ENCODE data around the gene KLK4.

The KLK4 gene, protein sequence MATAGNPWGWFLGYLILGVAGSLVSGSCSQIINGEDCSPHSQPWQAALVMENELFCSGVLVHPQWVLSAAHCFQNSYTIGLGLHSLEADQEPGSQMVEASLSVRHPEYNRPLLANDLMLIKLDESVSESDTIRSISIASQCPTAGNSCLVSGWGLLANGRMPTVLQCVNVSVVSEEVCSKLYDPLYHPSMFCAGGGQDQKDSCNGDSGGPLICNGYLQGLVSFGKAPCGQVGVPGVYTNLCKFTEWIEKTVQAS

DNA sequence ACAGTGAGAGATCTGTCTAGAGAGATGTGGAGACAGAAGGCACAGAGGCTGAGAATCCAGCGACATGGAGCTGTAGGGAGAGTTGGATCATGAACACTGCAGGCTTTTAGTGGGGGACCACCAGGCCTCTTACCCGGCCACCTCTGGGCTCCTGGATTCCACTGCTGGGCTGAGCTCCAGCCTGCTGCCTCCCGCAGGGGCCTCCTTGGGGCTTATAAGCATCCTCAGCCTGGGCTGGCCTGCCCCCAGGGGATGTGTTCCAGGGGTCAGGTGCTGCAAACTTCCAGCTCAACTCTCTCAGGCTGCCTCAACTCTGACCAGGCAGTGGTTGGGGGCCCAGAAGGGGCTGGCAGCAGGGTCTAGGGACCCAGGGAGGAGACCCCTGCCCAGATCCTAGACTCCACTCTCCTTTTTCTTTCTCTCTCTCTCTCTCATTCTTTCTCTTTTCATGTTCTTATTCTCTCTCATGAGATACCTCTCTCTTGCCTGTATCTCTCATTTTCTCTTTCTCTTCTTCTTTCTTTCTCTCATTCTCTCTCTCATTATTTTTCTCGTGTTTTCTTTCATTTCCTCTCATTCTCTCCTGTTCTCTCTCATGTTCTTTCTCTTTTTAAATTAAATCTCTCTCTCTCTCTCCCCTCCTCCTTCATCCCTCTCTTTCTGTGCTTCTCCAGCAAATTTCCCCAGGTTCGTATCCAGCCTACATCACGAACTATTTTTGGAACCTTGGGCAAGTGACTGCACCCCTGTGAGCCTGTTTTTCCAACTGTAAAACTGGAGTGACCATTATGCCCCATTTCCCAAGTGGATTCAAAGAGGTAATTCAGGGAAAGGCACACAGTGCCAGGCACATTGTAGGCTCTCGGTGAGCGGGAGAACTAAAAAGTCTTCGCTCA is at the start of gene KLK4:
Gene KLK4 (minus strand): TSS at position 190 of the 896 bp plus-strand sequence. CDS start 657 bp downstream, outside the sequence.
- Mint-ChIP-seq H3K4me3 (no peak within 1 kb of the TSS), H3K9me3 (no peaks in the 10 kb centered on the region), H3K27ac (no peak within 1 kb of the TSS), H3K36me3 (no peaks in the 10 kb centered on the region), H3K27me3 (peaks cover 26% of the 10 kb centered on the region), H3K4me1 (peaks cover 6% of the 10 kb centered on the region)
- ATAC-seq (ENCODE audit: low read depth) (no peak), DNase-seq (ENCODE audit: low spot score in 2 of 2) (no peak)

DNA sequence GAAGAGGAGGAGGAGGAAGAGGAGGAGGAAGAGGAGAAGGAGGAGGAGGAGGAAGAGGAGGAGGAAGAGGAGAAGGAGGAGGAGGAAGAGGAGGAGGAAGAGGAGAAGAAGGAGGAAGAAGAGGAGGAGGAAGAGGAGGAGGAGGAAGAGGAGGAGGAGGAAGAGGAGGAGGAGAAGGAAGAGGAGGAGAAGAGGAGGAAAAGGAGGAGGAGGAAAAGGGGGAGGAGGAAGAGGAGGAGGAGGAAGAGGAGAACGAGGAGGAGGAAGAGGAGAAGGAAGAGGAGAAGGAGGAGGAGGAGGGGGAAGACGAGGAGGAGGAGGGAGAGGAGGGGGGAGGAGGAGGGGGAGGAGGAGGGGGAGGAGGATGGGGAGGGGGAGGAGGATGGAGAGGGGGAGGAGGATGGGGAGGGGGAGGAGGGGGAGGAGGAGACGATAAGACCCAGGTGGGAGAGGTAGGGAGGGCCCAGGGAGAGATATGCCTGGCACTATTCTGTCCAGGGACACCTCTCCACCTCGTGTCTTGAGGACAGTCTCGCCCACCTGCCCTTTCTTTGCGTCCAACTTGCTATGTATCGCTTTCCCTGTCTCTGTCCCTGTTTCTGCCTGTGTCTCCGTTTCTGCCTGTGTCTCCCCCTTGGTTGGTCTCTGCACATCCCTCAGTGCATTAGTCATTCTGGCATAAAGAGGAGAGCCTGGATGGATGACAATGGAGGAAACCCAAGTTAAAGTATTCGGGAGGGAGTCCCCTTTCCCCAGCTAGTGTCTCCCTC is 48.7 kb upstream of the KLK4 start:
- DNase-seq (ENCODE audit: low spot score in 2 of 2) (no peak), ATAC-seq (ENCODE audit: low read depth) (no peak)
- Mint-ChIP-seq H3K9me3 (peaks cover 26% of the 10 kb centered on the region), H3K27me3 (peaks cover 26% of the 10 kb centered on the region), H3K4me1 (peaks cover 2% of the 10 kb centered on the region), H3K4me3 (no peak overlapping the region), H3K36me3 (peaks cover 7% of the 10 kb centered on the region), H3K27ac (no peak overlapping the region)

DNA sequence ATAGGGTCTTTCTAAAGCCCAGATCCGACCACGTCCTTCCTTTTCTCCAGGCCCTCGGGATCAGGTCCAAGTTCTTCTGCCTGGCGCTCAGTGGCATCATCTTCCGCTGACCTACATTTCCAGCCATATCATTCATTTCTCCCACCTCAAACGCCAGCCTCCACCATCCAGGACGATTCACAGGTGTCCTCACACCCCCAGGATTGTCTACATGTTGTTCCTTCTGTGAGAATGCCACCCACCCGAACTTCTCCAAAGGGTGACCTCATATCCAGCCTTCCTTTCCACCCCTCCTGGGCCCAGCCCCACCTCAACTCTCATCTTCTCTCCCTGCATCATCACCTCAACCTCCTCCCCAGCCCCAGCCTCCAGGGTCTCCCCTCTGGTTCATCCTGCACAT is 46.4 kb upstream of the KLK4 start:
- Mint-ChIP-seq H3K27ac (no peak overlapping the region), H3K9me3 (peaks cover 18% of the 10 kb centered on the region), H3K36me3 (peaks cover 5% of the 10 kb centered on the region), H3K4me1 (peaks cover 2% of the 10 kb centered on the region), H3K4me3 (no peak overlapping the region), H3K27me3 (peaks cover 24% of the 10 kb centered on the region)
- DNase-seq (ENCODE audit: low spot score in 2 of 2) (no peak), ATAC-seq (ENCODE audit: low read depth) (no peak)

DNA sequence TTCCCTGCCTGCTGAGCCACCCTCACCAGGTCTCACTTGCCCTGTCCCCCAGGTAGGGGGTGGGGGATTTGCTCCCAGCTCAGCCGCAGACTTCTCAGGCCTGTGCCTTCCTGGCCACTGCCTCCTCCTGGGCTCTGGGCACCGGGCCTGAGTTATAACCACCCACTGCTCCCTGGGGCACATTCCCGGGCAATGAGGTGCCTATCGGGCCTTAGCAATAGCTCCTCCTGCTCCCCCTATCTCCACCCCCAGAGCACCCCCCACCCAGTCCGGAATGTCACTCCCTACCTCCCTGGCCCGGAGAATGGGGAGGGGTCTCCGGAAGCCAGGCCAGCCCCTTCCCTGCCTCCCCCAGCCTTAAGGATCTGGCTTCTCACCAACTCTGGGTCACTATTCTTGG is 41.7 kb upstream of the KLK4 start, which contains the start of gene KLK5:
Gene KLK5 (minus strand): TSS at position 129 of the 400 bp plus-strand sequence. CDS start 381 bp downstream, outside the sequence.
- no peak within 1 kb of the TSS for H3K27ac Mint-ChIP-seq
- peaks cover 2% of the 10 kb centered on the region for H3K9me3 Mint-ChIP-seq
- DNase-seq (ENCODE audit: low spot score in 2 of 2) (no peak), ATAC-seq (ENCODE audit: low read depth) (no peak)
- H3K27me3 Mint-ChIP-seq: peaks cover 33% of the 10 kb centered on the region
- no peak within 1 kb of the TSS for H3K4me3 Mint-ChIP-seq
- H3K4me1 Mint-ChIP-seq: peaks cover 2% of the 10 kb centered on the region
- no peaks in the 10 kb centered on the region for H3K36me3 Mint-ChIP-seq

DNA sequence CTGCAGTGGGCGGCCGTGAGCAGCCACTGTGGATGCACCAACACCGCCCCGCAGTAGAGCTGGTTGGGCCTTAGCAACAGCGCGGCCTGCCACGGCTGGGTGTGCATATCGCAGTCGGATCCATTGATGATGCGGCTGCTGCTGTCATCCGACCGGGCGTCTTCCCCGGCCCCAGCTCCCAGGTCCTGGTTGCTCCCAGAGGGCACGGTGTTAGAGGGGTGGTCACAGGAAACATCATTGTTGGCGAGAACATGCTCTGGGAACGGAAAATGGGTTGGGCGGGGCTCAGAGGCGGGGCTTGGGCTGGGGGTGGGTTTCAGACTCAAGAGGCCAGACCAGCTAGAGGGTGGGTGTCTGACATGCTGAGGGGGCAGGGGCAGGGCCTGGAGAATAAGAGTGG is 38.7 kb upstream of the KLK4 start:
- ATAC-seq (ENCODE audit: low read depth): no peak
- Mint-ChIP-seq H3K9me3 (peaks cover 8% of the 10 kb centered on the region), H3K27me3 (peaks cover 29% of the 10 kb centered on the region), H3K4me3 (no peak overlapping the region), H3K27ac (no peak overlapping the region), H3K36me3 (no peaks in the 10 kb centered on the region), H3K4me1 (peaks cover 2% of the 10 kb centered on the region)
- no peak for DNase-seq (ENCODE audit: low spot score in 2 of 2)

DNA sequence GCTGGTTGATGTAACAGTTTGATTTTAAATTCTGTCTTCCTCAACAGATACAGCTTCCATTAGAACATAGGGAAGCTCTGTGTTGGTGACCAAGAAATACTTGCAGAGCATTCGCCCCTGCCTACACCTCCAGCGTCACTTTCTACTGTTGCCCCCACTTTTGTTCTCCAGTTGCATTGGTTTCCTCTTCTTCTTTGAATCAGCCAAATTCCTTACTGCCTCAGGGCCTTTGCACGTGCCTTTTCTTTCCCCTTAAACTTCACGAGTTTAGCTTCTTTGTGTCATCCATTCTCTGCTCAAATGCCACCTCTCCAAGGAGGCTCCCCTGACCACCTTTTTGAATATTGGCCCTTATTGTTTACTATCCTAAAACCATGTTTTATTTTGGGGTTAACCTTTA is 35.9 kb upstream of the KLK4 start:
- no peak for ATAC-seq (ENCODE audit: low read depth)
- H3K36me3 Mint-ChIP-seq: no peaks in the 10 kb centered on the region
- H3K9me3 Mint-ChIP-seq: peaks cover 13% of the 10 kb centered on the region
- no peak overlapping the region for H3K27ac Mint-ChIP-seq
- DNase-seq (ENCODE audit: low spot score in 2 of 2): no peak
- peaks cover 2% of the 10 kb centered on the region for H3K4me1 Mint-ChIP-seq
- peaks cover 34% of the 10 kb centered on the region for H3K27me3 Mint-ChIP-seq
- no peak overlapping the region for H3K4me3 Mint-ChIP-seq

DNA sequence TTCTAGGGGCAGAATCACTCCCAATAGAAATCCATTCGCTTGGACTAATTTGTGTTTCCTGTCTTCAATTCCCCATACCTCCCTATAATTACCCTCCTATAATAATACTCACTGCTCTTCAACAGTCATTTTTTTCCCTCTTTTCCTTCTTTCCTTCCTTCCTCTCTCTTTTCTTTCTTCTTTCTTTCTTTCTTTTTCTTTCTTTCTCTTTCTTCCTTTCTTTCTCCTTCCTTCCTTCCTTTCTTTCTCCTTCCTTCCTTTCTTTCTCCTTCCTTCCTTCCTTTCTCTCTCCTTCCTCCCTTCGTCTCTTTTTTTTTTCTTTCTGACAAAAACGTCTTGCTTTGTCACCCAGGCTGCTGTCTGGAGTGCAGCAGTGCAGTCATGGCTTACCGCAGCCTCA is 33.6 kb upstream of the KLK4 start:
- no peak for ATAC-seq (ENCODE audit: low read depth)
- Mint-ChIP-seq H3K9me3 (peaks cover 13% of the 10 kb centered on the region), H3K4me1 (no peaks in the 10 kb centered on the region), H3K36me3 (no peaks in the 10 kb centered on the region), H3K4me3 (no peak overlapping the region), H3K27ac (no peak overlapping the region), H3K27me3 (peaks cover 29% of the 10 kb centered on the region)
- no peak for DNase-seq (ENCODE audit: low spot score in 2 of 2)

DNA sequence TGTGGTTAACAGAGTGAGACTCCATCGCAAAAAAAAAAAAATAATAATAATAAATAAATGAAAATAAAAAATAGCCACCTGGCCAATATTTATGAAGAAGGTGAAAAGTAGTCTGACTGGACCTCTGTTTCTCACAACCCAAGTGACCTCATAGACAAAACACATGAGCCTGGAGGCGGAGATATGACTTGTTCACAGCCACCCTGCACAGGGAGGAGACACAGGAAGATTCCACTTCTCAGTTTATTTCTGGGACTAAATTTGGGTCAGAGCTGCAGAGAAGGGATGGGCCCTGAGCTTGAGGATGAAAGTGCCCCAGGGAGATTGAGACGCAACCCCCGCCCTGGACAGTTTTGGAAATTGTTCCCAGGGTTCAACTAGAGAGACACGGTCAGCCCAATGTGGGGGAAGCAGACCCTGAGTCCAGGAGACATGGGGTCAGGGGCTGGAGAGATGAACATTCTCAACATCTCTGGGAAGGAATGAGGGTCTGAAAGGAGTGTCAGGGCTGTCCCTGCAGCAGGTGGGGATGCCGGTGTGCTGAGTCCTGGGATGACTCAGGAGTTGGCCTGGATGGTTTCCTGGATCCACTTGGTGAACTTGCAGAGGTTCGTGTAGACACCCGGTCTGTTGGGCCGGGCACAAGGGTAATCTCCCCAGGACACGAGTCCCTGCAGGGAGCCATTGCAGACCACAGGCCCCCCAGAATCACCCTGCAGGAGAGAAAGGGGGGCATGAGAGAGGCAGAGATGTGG is 32.1 kb upstream of the KLK4 start:
- Mint-ChIP-seq H3K27me3 (peaks cover 23% of the 10 kb centered on the region), H3K27ac (no peak overlapping the region), H3K9me3 (peaks cover 14% of the 10 kb centered on the region), H3K4me1 (no peaks in the 10 kb centered on the region), H3K4me3 (no peak overlapping the region), H3K36me3 (no peaks in the 10 kb centered on the region)
- DNase-seq (ENCODE audit: low spot score in 2 of 2): no peak
- no peak for ATAC-seq (ENCODE audit: low read depth)

DNA sequence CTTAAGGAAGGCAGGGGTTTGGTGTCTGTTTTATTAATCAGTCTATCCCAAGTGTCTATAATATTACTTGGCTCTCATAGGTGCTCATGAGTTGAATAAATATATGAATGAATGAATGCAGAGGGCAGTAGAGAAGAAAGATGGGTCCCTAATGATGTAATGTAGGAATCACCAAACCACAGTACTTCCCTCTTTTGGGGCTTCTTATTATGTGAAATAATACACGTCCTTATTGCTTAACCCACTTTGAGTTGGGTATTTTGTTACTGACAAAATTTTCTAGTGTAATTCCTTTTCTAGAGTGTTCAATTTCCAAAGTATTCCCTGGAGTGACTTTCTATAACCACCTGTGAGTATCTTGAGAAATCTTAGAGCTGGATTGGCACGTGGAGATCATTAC is 28.4 kb upstream of the KLK4 start:
- DNase-seq (ENCODE audit: low spot score in 2 of 2) (no peak), ATAC-seq (ENCODE audit: low read depth) (no peak)
- H3K9me3 Mint-ChIP-seq: peaks cover 7% of the 10 kb centered on the region
- no peak overlapping the region for H3K27ac Mint-ChIP-seq
- peaks cover 22% of the 10 kb centered on the region for H3K27me3 Mint-ChIP-seq
- H3K4me1 Mint-ChIP-seq: no peaks in the 10 kb centered on the region
- no peak overlapping the region for H3K4me3 Mint-ChIP-seq
- H3K36me3 Mint-ChIP-seq: no peaks in the 10 kb centered on the region

DNA sequence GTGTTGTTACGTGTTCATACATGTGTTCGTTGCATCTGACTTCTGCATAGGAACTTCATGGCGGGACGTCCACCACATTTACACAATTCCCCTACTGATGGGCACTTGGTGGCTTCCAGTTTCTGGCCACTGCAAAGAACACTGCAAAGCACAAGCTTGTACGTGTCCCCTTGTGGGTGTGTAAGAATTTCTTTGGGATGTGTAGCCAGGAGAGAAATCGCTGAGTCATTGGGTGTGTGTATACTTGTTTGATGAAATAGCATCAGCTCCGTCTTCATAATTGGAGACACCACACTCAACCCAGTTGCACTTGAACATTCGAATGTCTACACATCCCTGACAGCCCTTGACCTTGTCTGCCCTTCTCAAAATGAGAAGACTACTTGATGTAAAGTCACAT is 22.4 kb upstream of the KLK4 start:
- Mint-ChIP-seq H3K4me1 (peaks cover 2% of the 10 kb centered on the region), H3K27me3 (peaks cover 18% of the 10 kb centered on the region), H3K4me3 (no peak overlapping the region), H3K9me3 (no peaks in the 10 kb centered on the region), H3K27ac (no peak overlapping the region), H3K36me3 (no peaks in the 10 kb centered on the region)
- ATAC-seq (ENCODE audit: low read depth) (no peak), DNase-seq (ENCODE audit: low spot score in 2 of 2) (no peak)

DNA sequence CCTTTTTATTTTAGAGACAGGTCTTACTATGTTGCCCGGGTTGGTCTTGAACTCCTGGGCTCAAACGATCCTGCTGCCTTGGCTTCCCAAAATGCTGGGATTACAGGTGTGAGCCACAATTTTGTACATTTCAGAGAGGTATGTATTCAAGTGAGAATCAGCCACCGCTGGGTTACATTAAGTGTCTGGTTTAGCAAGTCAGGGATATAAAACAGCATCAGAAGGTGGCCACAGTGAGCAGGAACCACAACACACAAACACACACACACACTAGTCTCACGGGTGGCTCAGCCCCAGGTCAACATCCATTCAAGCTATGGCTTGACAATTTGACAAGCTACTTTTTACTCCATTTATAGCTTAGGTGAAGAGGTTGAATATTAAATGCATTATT is 21.5 kb upstream of the KLK4 start:
- DNase-seq (ENCODE audit: low spot score in 2 of 2) (no peak), ATAC-seq (ENCODE audit: low read depth) (no peak)
- H3K9me3 Mint-ChIP-seq: no peaks in the 10 kb centered on the region
- H3K27ac Mint-ChIP-seq: no peak overlapping the region
- no peak overlapping the region for H3K4me3 Mint-ChIP-seq
- H3K27me3 Mint-ChIP-seq: peaks cover 21% of the 10 kb centered on the region
- H3K36me3 Mint-ChIP-seq: no peaks in the 10 kb centered on the region
- H3K4me1 Mint-ChIP-seq: peaks cover 2% of the 10 kb centered on the region

DNA sequence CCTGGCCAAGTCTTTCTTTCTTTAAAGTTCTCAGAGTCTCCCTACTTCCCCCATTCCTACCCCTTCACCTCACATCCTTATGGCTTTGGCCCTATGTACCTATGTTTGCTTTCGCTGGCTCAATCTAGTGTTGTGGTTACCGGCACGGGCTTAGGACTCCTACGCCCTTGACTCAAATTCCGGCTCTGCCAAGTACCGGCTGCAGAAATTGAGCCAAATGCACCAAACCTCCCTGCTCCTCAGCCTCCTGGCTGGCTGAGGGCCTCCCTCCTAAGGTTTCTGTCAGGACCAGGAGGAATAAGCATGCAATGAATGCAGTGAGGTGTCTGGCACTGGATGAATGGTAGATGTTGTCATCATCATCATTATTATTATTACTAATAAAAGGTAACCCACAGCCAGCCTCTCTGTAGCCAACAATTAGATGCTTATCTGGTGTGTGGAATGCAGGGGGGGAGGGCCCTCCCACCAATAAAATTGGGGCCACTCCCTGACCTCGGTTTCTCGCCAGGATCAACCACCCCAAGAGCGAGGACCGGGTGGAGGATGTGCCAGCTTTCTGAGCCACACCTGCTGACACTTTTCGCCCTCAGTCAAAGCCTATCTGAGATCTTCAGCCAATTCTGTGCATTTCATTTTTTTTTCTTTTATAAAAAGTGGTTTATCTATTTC is 21.0 kb upstream of the KLK4 start:
- peaks cover 2% of the 10 kb centered on the region for H3K4me1 Mint-ChIP-seq
- DNase-seq (ENCODE audit: low spot score in 2 of 2) (no peak), ATAC-seq (ENCODE audit: low read depth) (no peak)
- no peaks in the 10 kb centered on the region for H3K36me3 Mint-ChIP-seq
- peaks cover 19% of the 10 kb centered on the region for H3K27me3 Mint-ChIP-seq
- H3K27ac Mint-ChIP-seq: no peak overlapping the region
- H3K4me3 Mint-ChIP-seq: no peak overlapping the region
- H3K9me3 Mint-ChIP-seq: no peaks in the 10 kb centered on the region

DNA sequence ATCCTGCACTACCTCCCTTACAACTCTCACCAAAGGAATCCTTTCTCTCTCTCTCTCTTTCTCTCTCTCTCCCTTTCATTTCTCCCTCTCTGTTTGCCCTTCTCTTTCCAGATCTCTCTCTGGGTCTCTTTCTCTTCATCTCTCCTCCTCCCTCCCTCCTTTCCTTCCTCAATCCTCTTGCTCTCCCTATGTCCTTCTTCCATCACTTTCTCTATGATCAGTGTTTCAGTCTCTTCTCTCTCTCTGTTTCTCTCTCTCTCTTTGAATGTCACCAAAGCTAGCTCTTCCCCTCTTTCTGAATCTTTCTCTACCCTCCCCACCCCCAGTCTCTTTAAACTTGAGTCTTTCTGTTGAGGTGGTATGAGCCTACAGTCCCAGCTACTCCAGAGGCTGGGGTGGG is 19.8 kb upstream of the KLK4 start:
- Mint-ChIP-seq H3K27me3 (peaks cover 21% of the 10 kb centered on the region), H3K36me3 (no peaks in the 10 kb centered on the region), H3K27ac (no peak overlapping the region), H3K4me3 (no peak overlapping the region), H3K4me1 (peaks cover 2% of the 10 kb centered on the region), H3K9me3 (no peaks in the 10 kb centered on the region)
- DNase-seq (ENCODE audit: low spot score in 2 of 2): no peak
- no peak for ATAC-seq (ENCODE audit: low read depth)
